ENCODE data around the gene USP3. TPM values are rescaled to one million over a fixed set of nuclear protein-coding genes. Genes with fewer than 3 reads are reported as not detected.

The USP3 gene
- total and polyA plus RNA-seq, 2 of the 13 experiments (the other 11 are each of a cell fraction or from before 2014, with no cell fraction given): 14.3 to 61.2 TPM

GRCh38 chr15:63466378-63467192, 37.8 kb upstream of the USP3 start (continued):
- TF ChIP-seq JUND (CRISPR knock-in tag; IDR thresholded peaks at IDR 0.05): no peak
- TF ChIP-seq ZNF574 (CRISPR knock-in tag; IDR thresholded peaks at IDR 0.05): no peak; the same call in 1 of the 2 replicates
- TF ChIP-seq TBX2 (CRISPR knock-in tag; IDR thresholded peaks at IDR 0.05; ENCODE audit: borderline replicate concordance): peak; percentile 81
- no peak for TF ChIP-seq MAFG (CRISPR knock-in tag; IDR thresholded peaks at IDR 0.05)
- no peak for TF ChIP-seq TIGD3 (CRISPR knock-in tag; IDR thresholded peaks at IDR 0.05; ENCODE audit: borderline replicate concordance)
- TF ChIP-seq STAT5B (CRISPR knock-in tag; IDR thresholded peaks at IDR 0.05): no peak
- TF ChIP-seq ZNF441 (CRISPR knock-in tag; IDR thresholded peaks at IDR 0.05; ENCODE audit: borderline replicate concordance): peak; percentile 85; the same call in 1 of the 2 replicates
- no peak for TF ChIP-seq CAMTA2 (CRISPR knock-in tag; IDR thresholded peaks at IDR 0.05; ENCODE audit: borderline replicate concordance)
- TF ChIP-seq FUBP1 (CRISPR knock-in tag; IDR thresholded peaks at IDR 0.05; ENCODE audit: borderline replicate concordance): peak; percentile 51; the same call in 1 of the 2 replicates
- 0 out of 2 replicates have a peak, but pooled peaks have one; percentile 55 for TF ChIP-seq CSRNP1 (CRISPR knock-in tag; IDR thresholded peaks at IDR 0.05)
- no peak for TF ChIP-seq ZBTB7A (CRISPR knock-in tag; IDR thresholded peaks at IDR 0.05)
- TF ChIP-seq RFXAP (CRISPR knock-in tag; IDR thresholded peaks at IDR 0.05; ENCODE audit: borderline replicate concordance): no peak
- TF ChIP-seq EP300 (IDR thresholded peaks at IDR 0.05; ENCODE audit: low read depth in 2 of 2, low read length in 2 of 2): peak in 1 of 2 experiments; percentile 78; a peak in 2 of 4 replicates
- TF ChIP-seq EP300 (CRISPR knock-in tag; IDR thresholded peaks at IDR 0.05; ENCODE audit: borderline replicate concordance): no peak
- TF ChIP-seq, protein P1, sequence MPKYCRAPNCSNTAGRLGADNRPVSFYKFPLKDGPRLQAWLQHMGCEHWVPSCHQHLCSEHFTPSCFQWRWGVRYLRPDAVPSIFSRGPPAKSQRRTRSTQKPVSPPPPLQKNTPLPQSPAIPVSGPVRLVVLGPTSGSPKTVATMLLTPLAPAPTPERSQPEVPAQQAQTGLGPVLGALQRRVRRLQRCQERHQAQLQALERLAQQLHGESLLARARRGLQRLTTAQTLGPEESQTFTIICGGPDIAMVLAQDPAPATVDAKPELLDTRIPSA (CRISPR knock-in tag; IDR thresholded peaks at IDR 0.05; ENCODE audit: borderline replicate concordance): no peak
- no peak for TF ChIP-seq ZNF460 (CRISPR knock-in tag; IDR thresholded peaks at IDR 0.05; ENCODE audit: borderline replicate concordance)
- TF ChIP-seq SNAI1 (CRISPR knock-in tag; IDR thresholded peaks at IDR 0.05; ENCODE audit: borderline replicate concordance): no peak

All from HepG2 (cell line).